Neural cell (in vitro differentiated cells): ENCODE data around the gene STARD10. TPM values are rescaled to one million over a fixed set of nuclear protein-coding genes. Genes with fewer than 3 reads are reported as not detected.

Source experiments
- H2AFZ ChIP-seq: fragments of 200-600, 300-800 bp; sonication (generic), shearing (Covaris generic); 2 replicates; pipeline ENCODE4 v1.6.0; 2014; ENCODE audit warnings: low read depth, mild to moderate bottlenecking, antibody characterized with exemption, low read length, moderate library complexity
- H3F3A ChIP-seq: fragments of 200-600 bp; shearing (Covaris generic); 2 replicates; pipeline ENCODE4 v1.6.1; 2016; ENCODE audit warnings: mild to moderate bottlenecking, moderate library complexity, mixed read lengths, antibody characterized with exemption, low read length; ENCODE audit not compliant: insufficient read depth, poor library complexity, severe bottlenecking
- H3K27ac ChIP-seq: fragments of 200-600, 300-800 bp; sonication (generic), shearing (Covaris generic); 2 replicates; pipeline ENCODE4 v1.5.1; 2014; ENCODE audit warnings: mild to moderate bottlenecking, low read length, moderate library complexity
- H3K27me3 ChIP-seq: fragments of 300-800, 200-600 bp; sonication (generic), shearing (Covaris generic); 2 replicates; pipeline ENCODE4 v1.6.0; 2014; ENCODE audit warnings: mild to moderate bottlenecking, low read depth, low read length, moderate library complexity; ENCODE audit not compliant: insufficient read depth
- H3K36me3 ChIP-seq: fragments of 300-800, 200-600 bp; sonication (generic), shearing (Covaris generic); 2 replicates; pipeline ENCODE4 v1.5.1; 2014; ENCODE audit warnings: mild to moderate bottlenecking, antibody characterized with exemption, low read length, moderate library complexity; ENCODE audit not compliant: insufficient read depth
- H3K4me2 ChIP-seq: fragments of 300-800, 200-600 bp; sonication (generic), shearing (Covaris generic); 2 replicates; pipeline ENCODE4 v1.6.0; 2014; ENCODE audit warnings: mild to moderate bottlenecking, low read length
- H3K4me3 ChIP-seq: fragments of 300-800, 200-600 bp; sonication (generic), shearing (Covaris generic); 2 replicates; pipeline ENCODE4 v1.5.1; 2014; ENCODE audit warnings: mild to moderate bottlenecking, low read length, moderate library complexity
- H3K79me2 ChIP-seq: fragments of 200-600 bp; shearing (Covaris generic); replicated peaks from 2 replicates; pipeline ENCODE4 v1.6.0; 2014; ENCODE audit warnings: mild to moderate bottlenecking, low read length, moderate library complexity; ENCODE audit not compliant: insufficient read depth
- H3K9ac ChIP-seq: fragments of 300-800, 200-600 bp; sonication (generic), shearing (Covaris generic); 2 replicates; pipeline ENCODE4 v1.6.1; 2016; ENCODE audit warnings: mild to moderate bottlenecking, low read length, mixed read lengths
- H3K9me2 ChIP-seq: fragments of 200-600 bp; shearing (Covaris generic); 2 replicates; pipeline ENCODE4 v1.6.1; 2016; ENCODE audit warnings: mild to moderate bottlenecking, low read length, mixed read lengths; ENCODE audit not compliant: insufficient read depth
- H3K9me3 ChIP-seq: fragments of 200-600, 300-800 bp; sonication (generic), shearing (Covaris generic); 2 replicates; pipeline ENCODE4 v1.6.1; 2016; ENCODE audit warnings: mild to moderate bottlenecking, mixed run types, low read length, moderate library complexity, mixed read lengths
- H4K20me1 ChIP-seq: fragments of 200-600 bp; shearing (Covaris generic); 2 replicates; pipeline ENCODE4 v1.6.1; 2016; ENCODE audit warnings: mild to moderate bottlenecking, mixed run types; ENCODE audit not compliant: insufficient read depth
- EZH2 ChIP-seq: fragments of 200-600, 300-800 bp; shearing (Covaris generic), sonication (generic); IDR thresholded peaks from 2 replicates; pipeline ENCODE4 v1.6.1; 2014; ENCODE audit warnings: antibody characterized with exemption, low read length, borderline replicate concordance, mild to moderate bottlenecking; ENCODE audit not compliant: insufficient read depth, poor library complexity, severe bottlenecking
- POLR2AphosphoS5 ChIP-seq: IDR thresholded peaks from 2 replicates; pipeline ENCODE4 v1.6.1; 2012
- RAD21 ChIP-seq: fragments of 450-650 bp; conservative IDR thresholded peaks from 2 replicates; pipeline ENCODE4 v1.6.1; 2014; ENCODE audit warnings: antibody characterized with exemption, mild to moderate bottlenecking, moderate library complexity
- SMC3 ChIP-seq: fragments of 450-650 bp; conservative IDR thresholded peaks from 2 replicates; pipeline ENCODE4 v1.6.1; 2014; ENCODE audit warnings: antibody characterized with exemption, mild to moderate bottlenecking, moderate library complexity; ENCODE audit not compliant: poor library complexity
- TAF1 ChIP-seq: IDR thresholded peaks from 2 replicates; pipeline ENCODE4 v1.6.1; 2012; ENCODE audit warnings: low read depth
- polyA plus RNA-seq: library from polyadenylated mRNA; depleted of rRNA; stranded (reverse); fragments of >200 nt; gene quantifications from 2 replicates; pipeline ENCODE4 v1.2.3, GENCODE V29; 2014
- TF ChIP-seq, protein P1 (sequence below): IDR thresholded peaks from 2 replicates; pipeline ENCODE4 v1.6.1; 2012; ENCODE audit warnings: borderline replicate concordance
- TF ChIP-seq, protein P2 (sequence below): fragments of 450-650 bp; IDR thresholded peaks from 2 replicates; pipeline ENCODE4 v1.5.1; 2014; ENCODE audit warnings: antibody characterized with exemption, mild to moderate bottlenecking, moderate library complexity; ENCODE audit not compliant: poor library complexity, severe bottlenecking

STARD10 gene
- polyA plus RNA-seq, 1 donor from 2014 or later, result 29.0 TPM

- H3K79me2 ChIP-seq, result no peaks in the 10 kb centered on the region
- H3K4me2 ChIP-seq, result no peak overlapping the region
- no peak overlapping the region for H3K27ac ChIP-seq
- TF ChIP-seq, protein P1, sequence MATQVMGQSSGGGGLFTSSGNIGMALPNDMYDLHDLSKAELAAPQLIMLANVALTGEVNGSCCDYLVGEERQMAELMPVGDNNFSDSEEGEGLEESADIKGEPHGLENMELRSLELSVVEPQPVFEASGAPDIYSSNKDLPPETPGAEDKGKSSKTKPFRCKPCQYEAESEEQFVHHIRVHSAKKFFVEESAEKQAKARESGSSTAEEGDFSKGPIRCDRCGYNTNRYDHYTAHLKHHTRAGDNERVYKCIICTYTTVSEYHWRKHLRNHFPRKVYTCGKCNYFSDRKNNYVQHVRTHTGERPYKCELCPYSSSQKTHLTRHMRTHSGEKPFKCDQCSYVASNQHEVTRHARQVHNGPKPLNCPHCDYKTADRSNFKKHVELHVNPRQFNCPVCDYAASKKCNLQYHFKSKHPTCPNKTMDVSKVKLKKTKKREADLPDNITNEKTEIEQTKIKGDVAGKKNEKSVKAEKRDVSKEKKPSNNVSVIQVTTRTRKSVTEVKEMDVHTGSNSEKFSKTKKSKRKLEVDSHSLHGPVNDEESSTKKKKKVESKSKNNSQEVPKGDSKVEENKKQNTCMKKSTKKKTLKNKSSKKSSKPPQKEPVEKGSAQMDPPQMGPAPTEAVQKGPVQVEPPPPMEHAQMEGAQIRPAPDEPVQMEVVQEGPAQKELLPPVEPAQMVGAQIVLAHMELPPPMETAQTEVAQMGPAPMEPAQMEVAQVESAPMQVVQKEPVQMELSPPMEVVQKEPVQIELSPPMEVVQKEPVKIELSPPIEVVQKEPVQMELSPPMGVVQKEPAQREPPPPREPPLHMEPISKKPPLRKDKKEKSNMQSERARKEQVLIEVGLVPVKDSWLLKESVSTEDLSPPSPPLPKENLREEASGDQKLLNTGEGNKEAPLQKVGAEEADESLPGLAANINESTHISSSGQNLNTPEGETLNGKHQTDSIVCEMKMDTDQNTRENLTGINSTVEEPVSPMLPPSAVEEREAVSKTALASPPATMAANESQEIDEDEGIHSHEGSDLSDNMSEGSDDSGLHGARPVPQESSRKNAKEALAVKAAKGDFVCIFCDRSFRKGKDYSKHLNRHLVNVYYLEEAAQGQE, result no peak
- TF ChIP-seq SMC3, result no peak
- TF ChIP-seq, protein P2, sequence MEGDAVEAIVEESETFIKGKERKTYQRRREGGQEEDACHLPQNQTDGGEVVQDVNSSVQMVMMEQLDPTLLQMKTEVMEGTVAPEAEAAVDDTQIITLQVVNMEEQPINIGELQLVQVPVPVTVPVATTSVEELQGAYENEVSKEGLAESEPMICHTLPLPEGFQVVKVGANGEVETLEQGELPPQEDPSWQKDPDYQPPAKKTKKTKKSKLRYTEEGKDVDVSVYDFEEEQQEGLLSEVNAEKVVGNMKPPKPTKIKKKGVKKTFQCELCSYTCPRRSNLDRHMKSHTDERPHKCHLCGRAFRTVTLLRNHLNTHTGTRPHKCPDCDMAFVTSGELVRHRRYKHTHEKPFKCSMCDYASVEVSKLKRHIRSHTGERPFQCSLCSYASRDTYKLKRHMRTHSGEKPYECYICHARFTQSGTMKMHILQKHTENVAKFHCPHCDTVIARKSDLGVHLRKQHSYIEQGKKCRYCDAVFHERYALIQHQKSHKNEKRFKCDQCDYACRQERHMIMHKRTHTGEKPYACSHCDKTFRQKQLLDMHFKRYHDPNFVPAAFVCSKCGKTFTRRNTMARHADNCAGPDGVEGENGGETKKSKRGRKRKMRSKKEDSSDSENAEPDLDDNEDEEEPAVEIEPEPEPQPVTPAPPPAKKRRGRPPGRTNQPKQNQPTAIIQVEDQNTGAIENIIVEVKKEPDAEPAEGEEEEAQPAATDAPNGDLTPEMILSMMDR, result no peak
- TF ChIP-seq RAD21, result no peak
- no peak for TF ChIP-seq POLR2AphosphoS5
- TF ChIP-seq TAF1, result no peak
- no peak overlapping the region for H2AFZ ChIP-seq
- H3K9me2 ChIP-seq, result no peaks in the 10 kb centered on the region
- no peaks in the 10 kb centered on the region for H3K27me3 ChIP-seq
- no peaks in the 10 kb centered on the region for H3K36me3 ChIP-seq
- H3K9ac ChIP-seq, result no peak overlapping the region
- H3K9me3 ChIP-seq, result no peaks in the 10 kb centered on the region
- no peaks in the 10 kb centered on the region for H4K20me1 ChIP-seq
- H3K4me3 ChIP-seq, result no peak overlapping the region
- no peaks in the 10 kb centered on the region for H3F3A ChIP-seq
These were observed 7.3 kb downstream of the STARD10 start for GRCh38 chr11:72786305-72787215.

DNA sequence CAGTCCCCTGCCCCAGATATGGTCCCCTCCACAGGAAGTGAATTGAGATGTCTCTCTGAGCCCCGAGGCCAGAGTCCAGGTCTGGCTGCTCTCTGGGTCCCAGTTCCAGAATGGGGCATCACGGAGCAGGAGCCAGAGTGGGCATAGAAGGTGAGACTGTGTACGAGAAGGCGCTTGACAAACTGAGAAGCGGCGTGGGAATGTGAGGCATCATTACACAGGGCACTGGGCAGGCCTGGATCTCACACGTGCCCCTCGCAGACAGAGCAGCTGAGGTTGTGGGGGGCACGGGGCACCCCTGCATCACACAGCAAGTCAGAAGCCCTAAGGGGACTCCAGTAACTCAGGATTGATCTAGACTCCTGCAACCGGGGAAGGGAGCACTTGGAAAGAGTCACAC is 9.2 kb downstream of the STARD10 start:
- no peak overlapping the region for H3K27ac ChIP-seq
- TF ChIP-seq SMC3, result no peak
- TF ChIP-seq EZH2, result no peak
- TF ChIP-seq, protein P2, result no peak
- TF ChIP-seq POLR2AphosphoS5, result no peak
- TF ChIP-seq RAD21, result no peak
- TF ChIP-seq, protein P1, result no peak

More for the DNA sequence above, 9.2 kb downstream of the STARD10 start:
- Histone ChIP-seq H3K4me2 (no peak overlapping the region), H3K36me3 (no peaks in the 10 kb centered on the region), H3K4me3 (no peak overlapping the region), H3K9me3 (no peaks in the 10 kb centered on the region), H3K9me2 (no peaks in the 10 kb centered on the region), H4K20me1 (no peaks in the 10 kb centered on the region), H3K9ac (no peak overlapping the region), H3K27me3 (peaks cover 5% of the 10 kb centered on the region), H3K79me2 (no peaks in the 10 kb centered on the region), H3F3A (no peaks in the 10 kb centered on the region), H2AFZ (no peak overlapping the region)
